HL-60 (cell line): ENCODE data around the gene GRIA1.

Experiments used
- DNase-seq, 2 experiments: peaks; one replicate each; pipeline ENCODE4 v3.0.0-alpha.2; 2010 to 2020; ENCODE audit warnings: low read depth in 1 of 2, low spot score in 1 of 2
- H3K27ac ChIP-seq: fragments of 250-450 bp; sonication (Bioruptor Pico); replicated peaks from 2 replicates; pipeline ENCODE4 v1.5.1; 2020; ENCODE audit warnings: mild to moderate bottlenecking, moderate library complexity
- H3K27me3 ChIP-seq: fragments of 250-450 bp; sonication (Bioruptor Pico); 2 replicates; pipeline ENCODE4 v1.5.1; 2021; ENCODE audit warnings: mild to moderate bottlenecking, moderate library complexity; ENCODE audit not compliant: insufficient read depth, poor library complexity, severe bottlenecking
- H3K4me3 ChIP-seq: replicated peaks from 2 replicates; pipeline ENCODE4 v1.5.1; 2011; ENCODE audit warnings: mild to moderate bottlenecking, control low read depth, low read length; ENCODE audit not compliant: insufficient read depth
- CTCF ChIP-seq: IDR thresholded peaks from one replicate; pipeline ENCODE4 v1.5.1; 2011; ENCODE audit warnings: low read length, control low read depth, inconsistent platforms; ENCODE audit not compliant: insufficient read depth
- GABPA ChIP-seq: IDR thresholded peaks from 2 replicates; pipeline ENCODE4 v1.6.1; 2012; ENCODE audit warnings: low read depth
- POLR2AphosphoS5 ChIP-seq: IDR thresholded peaks from 2 replicates; pipeline ENCODE4 v1.6.1; 2012; ENCODE audit warnings: low read depth
- REST ChIP-seq: IDR thresholded peaks from 2 replicates; pipeline ENCODE4 v1.6.1; 2012; ENCODE audit warnings: low read depth; ENCODE audit not compliant: insufficient replicate concordance
- SPI1 ChIP-seq: IDR thresholded peaks from 2 replicates; pipeline ENCODE4 v1.6.1; 2012; ENCODE audit warnings: low read depth, mild to moderate bottlenecking, borderline replicate concordance

Gene GRIA1

GRCh38 chr5:153459051-153459743, 31.3 kb upstream of the GRIA1 start:
- no peak for DNase-seq
- H3K27ac ChIP-seq: no peak overlapping the region
- TF ChIP-seq REST (no peak), POLR2AphosphoS5 (no peak), CTCF (no peak), GABPA (no peak), SPI1 (no peak)
- H3K27me3 ChIP-seq: no peaks in the 10 kb centered on the region
- no peak overlapping the region for H3K4me3 ChIP-seq

- no peaks in the 10 kb centered on the region for H3K27me3 ChIP-seq
- no peak overlapping the region for H3K4me3 ChIP-seq
- no peak for DNase-seq
- H3K27ac ChIP-seq: no peak overlapping the region
- no peak for TF ChIP-seq POLR2AphosphoS5
- no peak for TF ChIP-seq SPI1
- TF ChIP-seq CTCF: no peak
- TF ChIP-seq REST: no peak
- TF ChIP-seq GABPA: no peak
Measured at GRCh38 chr5:153460421-153460820, 30.0 kb upstream of the GRIA1 start.

GRCh38 chr5:153461341-153461740, 29.1 kb upstream of the GRIA1 start:
- DNase-seq: no peak
- Histone ChIP-seq H3K27ac (no peak overlapping the region), H3K27me3 (no peaks in the 10 kb centered on the region), H3K4me3 (no peak overlapping the region)
- TF ChIP-seq GABPA: no peak
- no peak for TF ChIP-seq REST
- no peak for TF ChIP-seq POLR2AphosphoS5
- TF ChIP-seq SPI1: no peak
